ENCODE data around the gene SESTD1. TPM values are rescaled to one million over a fixed set of nuclear protein-coding genes. Genes with fewer than 3 reads are reported as not detected.

Gene SESTD1
- total RNA-seq, 1 experiment from 2014 or later: 26.9 TPM

GRCh38 chr2:179263446-179264367 is 925 bp downstream of the SESTD1 start:
- POLR2A ChIA-PET (ENCODE audit: low non-redundant PET): no interaction called here
- Histone ChIP-seq H3K4me3 (ENCODE audit: low read depth, low read length, poor library complexity, severe bottlenecking) (peak overlapping the region; percentile 69), H3K27me3 (replicated peaks; ENCODE audit: insufficient read depth, low read depth, low read length, poor library complexity) (no peaks in the 10 kb centered on the region), H3K36me3 (ENCODE audit: insufficient read depth, low read length, poor library complexity, severe bottlenecking) (no peaks in the 10 kb centered on the region), H3K9me3 (ENCODE audit: low read depth, low read length, poor library complexity, severe bottlenecking) (no peaks in the 10 kb centered on the region), H3K27ac (ENCODE audit: low read depth, low read length, poor library complexity, severe bottlenecking) (peak overlapping the region; percentile 40), H3K4me1 (ENCODE audit: insufficient read depth, low read length, poor library complexity, severe bottlenecking) (peaks cover 11% of the 10 kb centered on the region)
- intact Hi-C loops (cut with micrococcal nuclease; ENCODE audit: unreplicated experiment): no loop called here
- DNase-seq (ENCODE audit: low spot score): peak; percentile 66
- BruUV-seq (replicated peaks): no TSS peak
- TF ChIP-seq CTCF (conservative IDR thresholded peaks at IDR 0.05; ENCODE audit: low read depth, low read length) (no peak), EZH2 (IDR thresholded peaks at IDR 0.05; ENCODE audit: borderline replicate concordance, low read depth, low read length, poor library complexity, severe bottlenecking) (no peak)
- CTCF ChIA-PET: no interaction called here

GRCh38 chr2:179263015-179263414 is 1.6 kb downstream of the SESTD1 start:
- H3K27me3 ChIP-seq (replicated peaks; ENCODE audit: insufficient read depth, low read depth, low read length, poor library complexity): no peaks in the 10 kb centered on the region
- peak; percentile 38 for DNase-seq (ENCODE audit: low spot score)
- no peaks in the 10 kb centered on the region for H3K36me3 ChIP-seq (ENCODE audit: insufficient read depth, low read length, poor library complexity, severe bottlenecking)
- H3K9me3 ChIP-seq (ENCODE audit: low read depth, low read length, poor library complexity, severe bottlenecking): no peaks in the 10 kb centered on the region
- H3K4me1 ChIP-seq (ENCODE audit: insufficient read depth, low read length, poor library complexity, severe bottlenecking): peaks cover 11% of the 10 kb centered on the region
- TF ChIP-seq CTCF (conservative IDR thresholded peaks at IDR 0.05; ENCODE audit: low read depth, low read length): no peak
- TF ChIP-seq EZH2 (IDR thresholded peaks at IDR 0.05; ENCODE audit: borderline replicate concordance, low read depth, low read length, poor library complexity, severe bottlenecking): no peak
- POLR2A ChIA-PET (ENCODE audit: low non-redundant PET): no interaction called here
- intact Hi-C loops (cut with micrococcal nuclease; ENCODE audit: unreplicated experiment): no loop called here
- BruUV-seq (replicated peaks): TSS peak; percentile 57
- CTCF ChIA-PET: no interaction called here
- no peak overlapping the region for H3K27ac ChIP-seq (ENCODE audit: low read depth, low read length, poor library complexity, severe bottlenecking)
- peak overlapping the region; percentile 69 for H3K4me3 ChIP-seq (ENCODE audit: low read depth, low read length, poor library complexity, severe bottlenecking)

- ChIA-PET CTCF (no interaction called here), POLR2A (ENCODE audit: low non-redundant PET) (no interaction called here)
- no peak for DNase-seq (ENCODE audit: low spot score)
- intact Hi-C loops (cut with micrococcal nuclease; ENCODE audit: unreplicated experiment): no loop called here
- Histone ChIP-seq H3K4me1 (ENCODE audit: insufficient read depth, low read length, poor library complexity, severe bottlenecking) (peaks cover 11% of the 10 kb centered on the region), H3K4me3 (ENCODE audit: low read depth, low read length, poor library complexity, severe bottlenecking) (no peak overlapping the region), H3K27ac (ENCODE audit: low read depth, low read length, poor library complexity, severe bottlenecking) (no peak overlapping the region), H3K36me3 (ENCODE audit: insufficient read depth, low read length, poor library complexity, severe bottlenecking) (no peaks in the 10 kb centered on the region), H3K9me3 (ENCODE audit: low read depth, low read length, poor library complexity, severe bottlenecking) (no peaks in the 10 kb centered on the region), H3K27me3 (replicated peaks; ENCODE audit: insufficient read depth, low read depth, low read length, poor library complexity) (no peaks in the 10 kb centered on the region)
- TF ChIP-seq CTCF (conservative IDR thresholded peaks at IDR 0.05; ENCODE audit: low read depth, low read length) (no peak), EZH2 (IDR thresholded peaks at IDR 0.05; ENCODE audit: borderline replicate concordance, low read depth, low read length, poor library complexity, severe bottlenecking) (no peak)
- BruUV-seq (replicated peaks): no TSS peak
These were observed 2.5 kb downstream of the SESTD1 start for GRCh38 chr2:179262077-179262660.

Data from A673 (cell line).